GM19463 (cell line): ENCODE data around the gene CGAS.
"Not testable (repeated sequence)": the region's sequence is repeated elsewhere in the genome, so short reads cannot be mapped to it uniquely, and the experiment has no call there.

Source experiments
- ATAC-seq: cut with Tn5 transposase; IDR thresholded peaks from one replicate; pipeline ENCODE4 v1.9.1; 2021; ENCODE audit warnings: mild to moderate bottlenecking, moderate library complexity; ENCODE audit not compliant: unreplicated experiment

Gene CGAS

DNA sequence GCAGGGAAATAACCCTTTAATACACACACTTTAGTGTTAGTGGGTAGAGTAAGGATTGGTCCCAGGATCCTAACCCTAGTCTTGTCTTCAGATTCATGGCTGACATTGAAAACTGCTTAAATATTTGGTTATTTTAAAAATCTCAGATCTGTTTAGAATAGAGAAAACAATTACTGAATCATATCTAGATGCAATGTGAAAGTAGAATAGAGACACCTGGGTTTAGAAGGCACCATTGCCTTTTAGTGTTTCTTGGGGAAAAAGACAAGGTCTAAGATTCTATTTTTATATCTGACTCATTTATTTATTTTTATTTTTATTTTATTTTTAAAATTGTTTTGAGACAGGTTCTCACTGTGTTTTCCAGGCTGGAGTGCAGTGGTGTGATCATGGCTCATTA is 51.4 kb downstream of the CGAS start:
- no peak for ATAC-seq

DNA sequence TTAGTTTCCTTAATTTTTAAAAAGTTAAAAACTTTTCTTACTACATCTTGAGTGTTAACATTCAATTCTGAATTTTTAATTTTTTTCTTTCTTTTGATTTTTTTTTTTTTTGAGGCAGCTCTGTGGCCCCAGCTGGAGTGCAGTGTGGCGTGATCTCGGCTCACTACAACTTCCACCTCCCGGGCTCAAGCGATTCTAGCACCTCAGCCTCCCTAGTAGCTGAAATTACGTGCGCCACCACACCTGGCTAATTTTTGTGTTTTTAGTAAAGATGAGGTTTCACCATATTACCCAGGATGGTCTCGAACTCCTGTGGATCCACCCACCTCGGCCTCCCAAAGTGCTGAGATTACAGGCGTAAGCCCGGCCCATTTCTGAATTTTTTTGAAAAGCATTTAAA is 56.2 kb downstream of the CGAS start:
- ATAC-seq: no peak

DNA sequence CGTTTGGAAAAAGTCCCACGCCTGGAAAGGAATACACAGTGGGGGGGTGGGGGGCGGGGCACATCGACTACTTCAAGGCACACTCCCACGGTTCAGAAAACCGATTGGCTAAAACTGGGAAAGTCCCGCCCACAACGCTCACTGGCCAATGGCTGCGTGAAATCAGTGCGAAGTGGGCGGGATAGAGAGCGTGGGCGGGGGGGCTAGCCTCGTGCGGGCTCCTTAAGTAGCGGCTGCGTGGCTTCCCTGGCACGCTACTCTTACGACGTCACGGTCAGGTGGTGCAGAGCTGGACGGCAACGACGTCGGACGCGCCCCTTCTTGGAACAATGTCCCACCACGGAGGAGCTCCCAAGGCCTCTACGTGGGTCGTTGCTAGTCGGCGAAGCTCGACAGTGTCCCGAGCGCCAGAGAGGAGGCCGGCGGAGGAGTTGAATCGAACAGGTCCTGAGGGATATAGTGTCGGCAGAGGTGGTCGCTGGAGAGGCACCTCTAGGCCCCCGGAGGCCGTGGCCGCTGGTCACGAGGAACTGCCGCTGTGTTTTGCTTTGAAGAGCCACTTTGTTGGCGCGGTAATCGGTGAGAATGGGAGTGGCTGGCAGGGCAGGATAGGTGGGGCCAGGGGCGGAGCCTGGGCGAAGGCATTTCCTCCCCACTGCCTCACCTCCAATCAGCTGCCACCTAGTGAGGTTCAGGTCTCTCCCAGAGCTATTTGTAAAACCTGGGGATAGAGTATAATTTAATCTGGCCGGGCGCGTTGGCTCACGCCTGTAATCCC is 57.3 kb downstream of the CGAS start, which contains the start of gene DDX43:
DDX43 (plus strand) TSS at position 252 of the 778 bp plus-strand sequence; CDS start at position 330, 78 bp downstream.
- ATAC-seq: no peak

DNA sequence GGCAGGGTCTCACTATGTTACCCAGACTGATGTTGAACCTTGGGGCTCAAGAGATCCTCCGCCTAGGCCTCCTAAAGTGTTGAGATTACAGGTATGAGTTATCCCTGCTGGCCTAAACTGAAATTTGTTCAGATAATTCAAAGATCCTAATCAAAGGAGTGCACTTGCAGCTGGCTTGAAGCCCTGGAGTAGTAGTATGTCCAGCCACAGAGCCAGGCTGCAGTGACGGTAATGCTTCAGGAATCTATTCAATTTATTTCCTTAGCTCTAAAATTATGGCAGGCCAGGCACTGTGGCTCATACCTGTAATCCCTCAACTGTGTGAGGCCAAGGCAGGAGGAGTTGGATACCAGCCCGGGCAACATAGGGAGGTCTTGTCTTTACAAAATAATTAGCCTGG is 58.8 kb downstream of the CGAS start:
- ATAC-seq: no peak

DNA sequence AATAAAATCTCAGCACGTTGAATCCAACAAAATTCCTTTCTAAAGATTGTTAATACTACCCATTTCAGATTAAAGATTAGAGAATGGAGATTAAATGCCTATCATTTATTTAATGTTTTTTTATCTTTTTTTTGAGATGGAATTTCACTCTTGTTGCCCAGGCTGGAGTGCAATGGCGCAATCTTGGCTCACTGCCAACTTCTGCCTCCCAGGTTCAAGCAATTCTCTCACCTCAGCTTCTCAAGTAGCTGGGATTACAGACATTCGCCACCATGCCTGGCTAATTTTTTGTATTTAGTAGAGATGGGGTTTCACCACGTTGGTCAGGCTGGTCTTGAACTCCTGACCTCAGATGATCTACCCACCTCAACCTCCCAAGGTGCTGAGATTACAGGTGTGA is 59.9 kb downstream of the CGAS start:
- ATAC-seq: not testable (repeated sequence)

DNA sequence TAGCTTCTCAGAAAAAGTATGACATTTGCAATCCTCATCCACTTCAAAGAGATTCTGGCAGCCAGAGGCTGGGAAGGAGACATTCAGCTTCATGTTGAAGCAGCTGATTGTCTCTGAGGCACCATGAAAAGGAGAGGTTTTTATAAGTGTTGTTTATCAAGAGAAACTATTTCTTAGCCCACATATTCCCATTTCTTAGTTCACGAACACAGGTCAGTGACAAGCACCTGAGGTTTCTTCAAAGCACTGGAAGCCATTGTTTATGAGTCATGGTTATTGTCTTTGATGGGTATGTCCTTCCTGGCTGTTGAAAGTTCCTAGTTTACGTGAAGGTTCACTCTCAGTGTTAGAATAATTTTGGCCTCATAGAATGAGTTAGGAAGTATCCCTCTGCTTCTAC is 60.4 kb downstream of the CGAS start:
- ATAC-seq: no peak

DNA sequence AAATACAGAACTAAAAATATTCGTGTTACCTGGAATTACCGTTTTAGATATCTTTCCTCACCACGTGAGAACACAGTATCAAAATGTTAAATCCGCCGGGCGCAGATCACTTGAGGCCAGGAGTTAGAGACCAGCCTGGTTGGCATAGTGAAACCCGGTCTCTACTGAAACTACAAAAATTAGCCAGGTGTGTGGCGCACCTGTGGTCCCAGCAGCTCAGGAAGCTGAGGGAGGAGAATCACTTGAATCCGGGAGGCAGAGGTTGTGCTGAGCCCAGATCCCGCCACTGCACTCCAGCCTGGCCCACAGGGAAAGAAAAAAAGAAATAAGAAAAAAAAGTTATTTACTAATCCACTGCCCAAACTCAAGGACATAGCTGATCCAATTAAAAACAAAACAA is 62.2 kb downstream of the CGAS start:
- no peak for ATAC-seq

DNA sequence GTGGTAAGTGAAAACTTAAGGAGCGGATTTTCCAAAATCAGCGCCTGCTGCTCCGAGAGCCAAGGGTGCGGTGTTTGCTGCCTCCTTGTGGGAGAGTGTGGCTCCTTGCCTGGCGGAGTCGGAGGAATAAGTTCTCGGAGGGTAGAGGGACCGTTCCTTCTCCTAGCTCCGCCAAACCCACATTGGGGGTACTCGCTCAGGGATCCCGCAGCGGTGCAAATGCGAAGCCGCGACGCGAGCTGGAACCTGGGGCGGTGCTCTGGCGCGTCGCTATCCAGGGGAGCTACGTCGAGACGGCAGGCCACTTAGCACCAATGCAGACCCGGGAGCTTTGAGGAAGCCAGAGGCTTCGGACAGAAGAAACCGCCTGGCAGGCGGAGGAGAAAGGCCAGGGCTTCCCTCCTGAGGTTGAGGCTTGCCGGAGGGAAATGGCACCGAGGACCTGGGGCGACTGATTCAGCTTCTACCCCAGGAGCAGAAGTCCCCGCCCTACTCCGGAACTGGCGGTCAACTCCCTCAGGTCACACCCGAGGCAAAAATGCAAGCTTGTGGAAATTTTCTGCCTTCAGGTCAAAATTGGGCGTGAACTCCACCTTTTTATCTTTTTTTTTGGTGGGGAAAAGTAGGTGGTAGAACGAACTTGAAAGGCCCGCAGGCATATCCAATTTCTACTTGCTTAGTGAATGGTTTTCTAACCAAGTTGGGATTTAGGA is 63.1 kb downstream of the CGAS start:
- ATAC-seq: peak; percentile 80

DNA sequence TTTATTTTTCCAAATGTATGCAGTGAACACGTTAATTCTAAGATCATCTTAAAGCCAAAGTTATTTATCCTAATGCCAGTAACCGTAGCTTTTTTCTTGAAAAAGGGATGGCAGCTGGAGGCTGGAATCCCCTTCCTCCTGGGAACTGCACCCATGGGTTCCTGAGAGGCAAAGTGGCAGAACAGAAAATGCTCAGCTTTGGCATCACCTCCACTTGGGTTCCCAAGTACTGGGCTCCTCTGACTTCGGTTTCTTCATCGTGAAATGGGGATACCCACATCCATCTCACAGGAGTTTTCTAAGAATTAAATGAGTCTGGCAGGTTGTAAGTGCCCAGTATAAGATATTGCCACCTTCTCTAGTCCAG is 63.7 kb downstream of the CGAS start:
- ATAC-seq: peak; percentile 23

DNA sequence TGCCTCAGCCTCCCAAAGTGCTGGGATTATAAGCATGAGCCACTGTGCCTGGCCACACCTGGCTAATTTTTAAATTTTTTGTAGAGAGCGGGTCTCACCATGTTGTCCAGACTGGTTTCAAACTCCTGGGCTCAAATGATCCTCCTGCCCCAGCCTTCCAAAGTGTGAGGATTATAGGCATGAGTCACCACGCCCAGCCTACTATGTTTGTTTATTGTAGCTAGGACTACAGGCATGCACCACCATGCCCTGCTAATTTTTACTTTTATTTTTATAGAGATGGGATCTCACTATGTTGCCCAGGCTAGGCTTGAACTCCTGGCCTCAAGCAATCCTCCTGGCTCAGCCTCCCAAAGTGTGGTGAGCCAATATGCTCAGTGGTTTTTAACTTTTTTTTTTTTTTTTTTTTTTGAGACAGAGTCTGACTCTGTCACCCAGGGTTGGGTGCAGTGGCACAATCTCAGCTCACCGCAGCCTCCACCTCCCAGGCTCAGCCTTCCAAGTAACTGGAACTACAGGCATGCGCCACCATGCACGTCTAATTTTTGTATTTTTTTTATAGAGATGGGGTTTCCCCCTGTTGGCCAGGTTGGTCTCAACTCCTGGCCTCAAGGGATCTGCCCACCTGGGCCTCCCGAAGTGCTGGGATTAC is 69.5 kb downstream of the CGAS start:
- no peak for ATAC-seq

DNA sequence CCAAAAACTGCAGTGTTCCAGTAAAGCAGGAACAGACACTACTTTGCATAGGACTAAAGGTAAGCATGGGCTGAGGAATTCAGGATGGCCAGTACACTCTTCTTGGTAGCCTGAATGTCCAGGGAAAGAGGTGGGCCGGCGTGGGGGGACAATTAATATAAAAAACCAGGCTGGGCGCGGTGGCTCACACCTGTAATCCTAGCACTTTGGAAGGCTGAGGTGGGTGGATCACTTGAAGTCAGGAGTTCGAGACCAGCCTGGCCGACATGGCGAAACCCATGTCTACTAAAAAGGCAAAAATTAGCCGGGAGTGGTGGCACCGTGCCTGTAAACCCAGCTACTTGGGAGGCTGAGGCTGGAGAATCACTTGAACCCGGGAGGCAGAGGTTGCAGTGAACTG is 70.6 kb downstream of the CGAS start:
- not testable (repeated sequence) for ATAC-seq

DNA sequence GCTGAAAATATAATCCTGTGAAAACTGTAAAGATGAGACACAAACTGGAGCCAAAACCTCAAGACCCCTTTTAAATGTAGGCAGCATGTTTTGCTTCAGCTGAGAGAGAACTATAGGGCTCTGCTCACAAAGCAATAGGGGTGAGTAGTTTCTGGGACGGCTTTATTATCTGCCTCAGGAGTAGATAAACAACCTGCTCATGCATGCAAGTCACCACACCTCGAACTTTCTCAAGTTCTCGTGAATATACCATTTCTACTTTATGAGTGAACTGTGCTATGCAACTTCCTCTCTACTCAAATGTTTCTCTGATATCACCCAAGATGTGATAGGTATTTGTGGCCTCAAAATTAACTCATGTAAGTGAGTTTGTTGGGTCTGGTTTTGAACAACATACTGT is 74.9 kb downstream of the CGAS start:
- ATAC-seq: no peak

DNA sequence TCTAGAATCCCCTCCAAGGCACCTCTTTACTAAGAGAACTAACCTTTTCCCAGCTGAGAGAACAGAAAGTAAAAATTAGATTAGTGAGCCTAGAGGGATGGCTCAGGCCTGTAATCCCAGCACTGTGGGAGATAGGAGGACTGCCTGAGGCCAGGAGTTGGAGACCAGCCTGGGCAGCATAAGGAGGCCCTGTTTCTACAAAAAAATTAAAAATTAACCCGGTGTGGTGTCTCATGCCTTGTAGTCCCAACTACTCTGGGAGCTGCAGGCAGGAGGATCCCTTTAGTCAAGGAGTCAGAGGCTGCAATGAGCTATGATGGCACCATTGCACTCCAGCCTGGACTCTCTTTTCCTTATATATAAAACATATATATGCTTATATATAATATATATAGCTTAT is 76.9 kb downstream of the CGAS start:
- no peak for ATAC-seq
